ENCODE measurements around the gene RBM26.

RBM26 gene

GRCh38 chr13:79386125-79386826 is 19.8 kb downstream of the RBM26 start:
- TF ChIP-seq, protein P1, sequence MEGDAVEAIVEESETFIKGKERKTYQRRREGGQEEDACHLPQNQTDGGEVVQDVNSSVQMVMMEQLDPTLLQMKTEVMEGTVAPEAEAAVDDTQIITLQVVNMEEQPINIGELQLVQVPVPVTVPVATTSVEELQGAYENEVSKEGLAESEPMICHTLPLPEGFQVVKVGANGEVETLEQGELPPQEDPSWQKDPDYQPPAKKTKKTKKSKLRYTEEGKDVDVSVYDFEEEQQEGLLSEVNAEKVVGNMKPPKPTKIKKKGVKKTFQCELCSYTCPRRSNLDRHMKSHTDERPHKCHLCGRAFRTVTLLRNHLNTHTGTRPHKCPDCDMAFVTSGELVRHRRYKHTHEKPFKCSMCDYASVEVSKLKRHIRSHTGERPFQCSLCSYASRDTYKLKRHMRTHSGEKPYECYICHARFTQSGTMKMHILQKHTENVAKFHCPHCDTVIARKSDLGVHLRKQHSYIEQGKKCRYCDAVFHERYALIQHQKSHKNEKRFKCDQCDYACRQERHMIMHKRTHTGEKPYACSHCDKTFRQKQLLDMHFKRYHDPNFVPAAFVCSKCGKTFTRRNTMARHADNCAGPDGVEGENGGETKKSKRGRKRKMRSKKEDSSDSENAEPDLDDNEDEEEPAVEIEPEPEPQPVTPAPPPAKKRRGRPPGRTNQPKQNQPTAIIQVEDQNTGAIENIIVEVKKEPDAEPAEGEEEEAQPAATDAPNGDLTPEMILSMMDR (IDR thresholded peaks at IDR 0.05; ENCODE audit: extremely low read depth, missing control alignments), result no peak
- no peak for DNase-seq (ENCODE audit: low spot score)

DNA sequence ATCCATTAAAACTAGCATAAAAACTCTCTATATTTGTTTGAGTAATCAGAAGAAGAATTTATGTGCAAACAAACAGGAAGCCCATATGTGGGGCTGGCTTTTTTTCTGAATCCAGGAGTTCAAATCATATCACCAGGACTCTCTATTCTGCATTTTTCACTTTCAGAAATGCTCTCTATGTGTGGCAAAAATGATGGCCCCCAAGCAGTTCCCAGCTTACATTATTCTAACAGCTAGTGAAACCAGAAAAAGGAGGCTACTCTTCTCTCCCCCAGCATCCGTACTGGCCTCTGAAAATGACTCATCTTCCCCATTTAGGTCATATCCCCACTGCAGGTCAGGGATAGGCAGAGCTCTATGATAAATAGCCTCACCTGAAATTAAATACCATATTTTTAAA is 20.4 kb downstream of the RBM26 start:
- peak; percentile 55 for DNase-seq (ENCODE audit: low spot score)
- TF ChIP-seq, protein P1 (IDR thresholded peaks at IDR 0.05; ENCODE audit: extremely low read depth, missing control alignments), result no peak

- no peak for DNase-seq (ENCODE audit: low spot score)
- TF ChIP-seq, protein P1 (IDR thresholded peaks at IDR 0.05; ENCODE audit: extremely low read depth, missing control alignments), result no peak
These were observed 21.9 kb downstream of the RBM26 start for GRCh38 chr13:79384022-79384610.

DNA sequence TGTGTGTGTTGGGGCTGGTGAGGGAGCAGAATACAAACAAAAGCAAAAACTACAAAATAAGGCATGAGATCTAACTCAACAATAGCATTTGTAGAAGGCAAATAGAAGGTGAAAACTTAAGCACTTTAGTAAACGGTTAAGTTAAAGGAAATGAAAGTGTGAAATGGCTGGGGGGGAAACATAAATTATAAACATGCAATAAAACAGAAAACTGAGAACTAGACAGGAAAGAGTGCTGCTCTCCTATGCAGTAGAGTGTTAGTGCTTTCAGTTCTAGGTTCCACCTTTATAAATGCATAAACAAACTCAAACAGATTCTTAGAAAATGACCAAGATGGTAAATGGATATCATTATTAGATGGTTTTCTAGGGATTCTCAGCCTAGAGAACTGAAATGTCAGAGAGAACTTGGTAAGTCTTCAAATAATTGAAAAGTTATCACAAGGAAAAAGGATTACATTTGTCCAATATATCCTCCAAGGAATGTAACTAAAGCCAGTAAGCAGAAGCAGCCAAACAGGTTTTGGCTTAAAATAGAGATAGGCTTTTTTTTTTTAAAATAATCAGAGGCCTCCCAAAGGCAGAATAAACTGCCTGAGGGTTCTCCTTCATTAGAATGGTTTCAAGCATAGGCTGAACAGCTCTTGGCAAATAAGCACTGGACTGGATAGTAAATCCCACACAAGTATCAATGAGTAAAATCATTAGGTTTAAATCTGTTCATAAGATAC is 23.3 kb downstream of the RBM26 start:
- no peak for DNase-seq (ENCODE audit: low spot score)
- TF ChIP-seq, protein P1 (IDR thresholded peaks at IDR 0.05; ENCODE audit: extremely low read depth, missing control alignments), result no peak

DNA sequence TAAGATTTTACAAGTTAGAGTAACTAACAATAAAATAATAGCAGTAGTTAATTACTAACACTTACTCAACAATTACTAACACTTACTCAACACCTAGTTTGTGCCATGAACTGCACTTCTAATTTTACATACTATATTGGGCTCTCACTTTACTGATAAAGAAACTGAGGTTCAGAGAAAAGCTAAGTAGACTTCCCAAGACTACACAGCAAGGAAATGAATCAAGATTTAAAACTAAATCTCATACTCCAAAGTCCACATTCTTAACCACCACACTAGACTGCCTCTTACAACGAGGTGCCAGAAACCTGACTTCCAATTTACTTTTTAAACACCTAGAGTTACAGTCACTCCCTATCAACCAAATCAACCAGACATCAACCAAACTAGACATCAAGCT is 25.1 kb downstream of the RBM26 start:
- TF ChIP-seq, protein P1 (IDR thresholded peaks at IDR 0.05; ENCODE audit: extremely low read depth, missing control alignments), result no peak

DNA sequence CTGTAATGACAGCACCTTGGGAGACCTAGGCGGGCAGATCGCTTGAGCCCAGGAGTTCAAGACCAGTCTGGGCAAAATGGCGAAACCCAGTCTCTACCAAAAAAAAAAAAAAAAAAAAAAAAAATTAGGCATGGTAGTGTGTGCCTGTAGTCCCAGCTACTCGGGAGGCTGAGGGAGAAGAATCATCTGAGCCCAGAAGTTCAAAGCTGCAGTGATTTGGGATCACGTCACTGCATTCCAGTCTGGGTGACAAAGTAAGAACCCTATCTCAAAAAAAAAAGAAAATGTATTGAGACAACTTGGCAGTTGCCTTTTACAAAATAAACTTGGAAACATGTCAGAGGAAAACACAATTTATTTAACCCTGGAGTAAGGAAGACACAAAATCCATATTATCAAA is 26.8 kb downstream of the RBM26 start:
- no peak for DNase-seq (ENCODE audit: low spot score)
- TF ChIP-seq, protein P1 (IDR thresholded peaks at IDR 0.05; ENCODE audit: extremely low read depth, missing control alignments), result no peak

More for the DNA sequence above, 25.1 kb downstream of the RBM26 start:
- DNase-seq (ENCODE audit: low spot score), result no peak

DNA sequence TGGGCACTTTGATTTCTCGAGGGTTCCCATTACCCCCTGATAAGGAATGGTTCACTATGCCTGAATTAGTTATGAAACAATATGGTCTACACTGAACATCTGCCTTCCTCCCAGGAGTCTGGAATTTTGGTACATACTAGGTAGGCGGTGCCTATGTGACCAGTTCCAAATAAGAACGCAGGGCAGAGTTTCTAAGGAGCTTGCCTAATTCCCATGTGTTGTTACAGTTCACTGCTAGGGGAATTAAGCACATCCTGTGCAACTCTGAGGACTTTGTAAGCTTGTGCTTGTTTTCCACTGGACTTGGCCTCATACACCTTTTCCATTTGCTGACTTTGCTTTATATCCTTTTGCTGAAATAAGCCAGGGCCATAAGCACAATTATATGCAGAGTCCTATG is 29.2 kb downstream of the RBM26 start:
- no peak for DNase-seq (ENCODE audit: low spot score)
- TF ChIP-seq, protein P1 (IDR thresholded peaks at IDR 0.05; ENCODE audit: extremely low read depth, missing control alignments), result no peak

All from GM20000 (cell line).